Mucosa of stomach (tissue), 1 donor: ENCODE data around the gene RNLS.
"Not testable (repeated sequence)": the region's sequence is repeated elsewhere in the genome, so short reads cannot be mapped to it uniquely, and the experiment has no call there.

Source experiments
- H3K27me3 ChIP-seq: one replicate; pipeline ENCODE4 v1.7.0; 2013; ENCODE audit warnings: mild to moderate bottlenecking, low read length; ENCODE audit not compliant: control insufficient read depth, insufficient read depth
- H3K36me3 ChIP-seq: one replicate; pipeline ENCODE4 v1.7.0; 2013; ENCODE audit warnings: low read length; ENCODE audit not compliant: control insufficient read depth, insufficient read depth
- H3K4me1 ChIP-seq: one replicate; pipeline ENCODE4 v1.7.0; 2013; ENCODE audit warnings: mild to moderate bottlenecking, low read length; ENCODE audit not compliant: control insufficient read depth, insufficient read depth
- H3K4me3 ChIP-seq: one replicate; pipeline ENCODE4 v1.7.0; 2013; ENCODE audit warnings: low read length
- H3K9ac ChIP-seq: one replicate; pipeline ENCODE4 v1.7.0; 2013; ENCODE audit warnings: mild to moderate bottlenecking, low read length, moderate library complexity
- H3K9me3 ChIP-seq: one replicate; pipeline ENCODE4 v1.7.0; 2013; ENCODE audit warnings: mild to moderate bottlenecking, low read length, moderate library complexity; ENCODE audit not compliant: control insufficient read depth
- donor health status: Pancreatic carcinoma.

RNLS gene

GRCh38 chr10:88281592-88282347 lies 301.3 kb downstream of the RNLS start:
- H3K9me3 ChIP-seq: no peaks in the 10 kb centered on the region
- H3K27me3 ChIP-seq: no peaks in the 10 kb centered on the region
- H3K4me1 ChIP-seq: no peaks in the 10 kb centered on the region
- no peak overlapping the region for H3K4me3 ChIP-seq
- H3K36me3 ChIP-seq: no peaks in the 10 kb centered on the region
- H3K9ac ChIP-seq: no peak overlapping the region

- H3K27me3 ChIP-seq: no peaks in the 10 kb centered on the region
- no peak overlapping the region for H3K9ac ChIP-seq
- no peaks in the 10 kb centered on the region for H3K9me3 ChIP-seq
- H3K36me3 ChIP-seq: no peaks in the 10 kb centered on the region
- H3K4me3 ChIP-seq: no peak overlapping the region
- no peaks in the 10 kb centered on the region for H3K4me1 ChIP-seq
Measured at GRCh38 chr10:88280518-88280917, 302.6 kb downstream of the RNLS start.

- H3K4me3 ChIP-seq: no peak overlapping the region
- H3K27me3 ChIP-seq: no peaks in the 10 kb centered on the region
- no peaks in the 10 kb centered on the region for H3K4me1 ChIP-seq
- H3K36me3 ChIP-seq: no peaks in the 10 kb centered on the region
- no peaks in the 10 kb centered on the region for H3K9me3 ChIP-seq
- H3K9ac ChIP-seq: no peak overlapping the region
Measured at GRCh38 chr10:88278912-88279311, 304.2 kb downstream of the RNLS start.

- not testable (repeated sequence) for H3K9ac ChIP-seq, H3K4me1 ChIP-seq, H3K36me3 ChIP-seq, H3K4me3 ChIP-seq, H3K27me3 ChIP-seq, H3K9me3 ChIP-seq
Measured at GRCh38 chr10:88276945-88277344, 306.2 kb downstream of the RNLS start.

- H3K9me3 ChIP-seq: no peaks in the 10 kb centered on the region
- no peak overlapping the region for H3K4me3 ChIP-seq
- no peaks in the 10 kb centered on the region for H3K4me1 ChIP-seq
- H3K27me3 ChIP-seq: no peaks in the 10 kb centered on the region
- no peak overlapping the region for H3K9ac ChIP-seq
- no peaks in the 10 kb centered on the region for H3K36me3 ChIP-seq
Measured at GRCh38 chr10:88274286-88274685, 308.8 kb downstream of the RNLS start.

GRCh38 chr10:88273567-88273966 lies 309.6 kb downstream of the RNLS start:
- Histone ChIP-seq H3K27me3 (no peaks in the 10 kb centered on the region), H3K9ac (no peak overlapping the region), H3K4me3 (no peak overlapping the region), H3K4me1 (no peaks in the 10 kb centered on the region), H3K36me3 (no peaks in the 10 kb centered on the region), H3K9me3 (no peaks in the 10 kb centered on the region)

- Histone ChIP-seq H3K4me3 (no peak overlapping the region), H3K4me1 (no peaks in the 10 kb centered on the region), H3K9ac (no peak overlapping the region), H3K9me3 (no peaks in the 10 kb centered on the region), H3K27me3 (no peaks in the 10 kb centered on the region), H3K36me3 (no peaks in the 10 kb centered on the region)
Measured at GRCh38 chr10:88271761-88272543, 311.2 kb downstream of the RNLS start.

GRCh38 chr10:88270871-88271713 lies 312.0 kb downstream of the RNLS start:
- Histone ChIP-seq H3K27me3 (no peaks in the 10 kb centered on the region), H3K36me3 (no peaks in the 10 kb centered on the region), H3K4me1 (no peaks in the 10 kb centered on the region), H3K9me3 (no peaks in the 10 kb centered on the region), H3K9ac (no peak overlapping the region), H3K4me3 (no peak overlapping the region)

- H3K36me3 ChIP-seq: no peaks in the 10 kb centered on the region
- no peak overlapping the region for H3K9ac ChIP-seq
- H3K4me1 ChIP-seq: no peaks in the 10 kb centered on the region
- H3K27me3 ChIP-seq: no peaks in the 10 kb centered on the region
- no peaks in the 10 kb centered on the region for H3K9me3 ChIP-seq
- H3K4me3 ChIP-seq: no peak overlapping the region
Measured at GRCh38 chr10:88270061-88270808, 312.9 kb downstream of the RNLS start.

GRCh38 chr10:88262591-88263234 lies 320.4 kb downstream of the RNLS start:
- H3K4me3 ChIP-seq: no peak overlapping the region
- H3K9me3 ChIP-seq: no peaks in the 10 kb centered on the region
- H3K4me1 ChIP-seq: no peaks in the 10 kb centered on the region
- no peaks in the 10 kb centered on the region for H3K27me3 ChIP-seq
- no peak overlapping the region for H3K9ac ChIP-seq
- no peaks in the 10 kb centered on the region for H3K36me3 ChIP-seq

- Histone ChIP-seq H3K9ac (no peak overlapping the region), H3K4me1 (no peaks in the 10 kb centered on the region), H3K4me3 (no peak overlapping the region)
Measured at GRCh38 chr10:88261152-88261551, 322.0 kb downstream of the RNLS start.

More at GRCh38 chr10:88261152-88261551, 322.0 kb downstream of the RNLS start:
- Histone ChIP-seq H3K27me3 (no peaks in the 10 kb centered on the region), H3K9me3 (no peaks in the 10 kb centered on the region), H3K36me3 (no peaks in the 10 kb centered on the region)
